Coronary artery (tissue), 2 donors: ENCODE results near the gene RETREG2.

ENCODE experiments used
- DNase-seq: peaks from one replicate; pipeline ENCODE4 v3.0.0-alpha.2; 2017; ENCODE audit warnings: low spot score
- H3K27ac ChIP-seq, 2 donors: fragments of 200-600 bp; sonication (generic); one replicate each; pipeline ENCODE4 v1.5.1; 2016 to 2019
- H3K4me3 ChIP-seq: fragments of 200-600 bp; sonication (generic); 2 replicates; pipeline ENCODE4 v1.5.1; 2016; ENCODE audit warnings: mild to moderate bottlenecking, moderate library complexity
- TF ChIP-seq, protein P1 (sequence below): fragments of 200-600 bp; sonication (generic); IDR thresholded peaks from one replicate; pipeline ENCODE4 v1.5.1; 2019; ENCODE audit warnings: antibody characterized with exemption

Gene RETREG2

DNA sequence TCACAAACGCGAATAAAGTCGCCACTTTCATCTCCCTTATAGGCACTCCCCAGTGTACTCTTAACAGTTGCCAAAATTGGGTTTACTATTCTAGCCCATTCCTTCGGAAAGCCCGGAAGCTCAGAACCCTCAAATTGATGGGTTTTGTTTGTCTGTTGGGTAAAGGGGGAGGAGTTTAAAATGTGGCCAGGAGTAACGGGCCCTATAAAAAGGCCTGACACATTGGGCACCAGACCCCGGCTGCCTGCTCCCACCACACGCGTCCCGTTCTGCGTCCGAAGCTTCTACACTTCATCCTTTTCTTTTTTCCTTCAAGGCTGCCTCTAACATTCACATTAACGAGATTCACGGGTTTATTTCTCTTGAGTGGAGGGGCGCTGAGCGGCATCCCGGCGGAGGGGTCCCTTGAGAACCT, 18.3 kb upstream of the RETREG2 start:
- no peak for DNase-seq
- Histone ChIP-seq H3K27ac (peak overlapping the region; percentile 76 to 98), H3K4me3 (peak overlapping the region; percentile 91)
- TF ChIP-seq, protein P1, sequence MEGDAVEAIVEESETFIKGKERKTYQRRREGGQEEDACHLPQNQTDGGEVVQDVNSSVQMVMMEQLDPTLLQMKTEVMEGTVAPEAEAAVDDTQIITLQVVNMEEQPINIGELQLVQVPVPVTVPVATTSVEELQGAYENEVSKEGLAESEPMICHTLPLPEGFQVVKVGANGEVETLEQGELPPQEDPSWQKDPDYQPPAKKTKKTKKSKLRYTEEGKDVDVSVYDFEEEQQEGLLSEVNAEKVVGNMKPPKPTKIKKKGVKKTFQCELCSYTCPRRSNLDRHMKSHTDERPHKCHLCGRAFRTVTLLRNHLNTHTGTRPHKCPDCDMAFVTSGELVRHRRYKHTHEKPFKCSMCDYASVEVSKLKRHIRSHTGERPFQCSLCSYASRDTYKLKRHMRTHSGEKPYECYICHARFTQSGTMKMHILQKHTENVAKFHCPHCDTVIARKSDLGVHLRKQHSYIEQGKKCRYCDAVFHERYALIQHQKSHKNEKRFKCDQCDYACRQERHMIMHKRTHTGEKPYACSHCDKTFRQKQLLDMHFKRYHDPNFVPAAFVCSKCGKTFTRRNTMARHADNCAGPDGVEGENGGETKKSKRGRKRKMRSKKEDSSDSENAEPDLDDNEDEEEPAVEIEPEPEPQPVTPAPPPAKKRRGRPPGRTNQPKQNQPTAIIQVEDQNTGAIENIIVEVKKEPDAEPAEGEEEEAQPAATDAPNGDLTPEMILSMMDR: no peak

DNA sequence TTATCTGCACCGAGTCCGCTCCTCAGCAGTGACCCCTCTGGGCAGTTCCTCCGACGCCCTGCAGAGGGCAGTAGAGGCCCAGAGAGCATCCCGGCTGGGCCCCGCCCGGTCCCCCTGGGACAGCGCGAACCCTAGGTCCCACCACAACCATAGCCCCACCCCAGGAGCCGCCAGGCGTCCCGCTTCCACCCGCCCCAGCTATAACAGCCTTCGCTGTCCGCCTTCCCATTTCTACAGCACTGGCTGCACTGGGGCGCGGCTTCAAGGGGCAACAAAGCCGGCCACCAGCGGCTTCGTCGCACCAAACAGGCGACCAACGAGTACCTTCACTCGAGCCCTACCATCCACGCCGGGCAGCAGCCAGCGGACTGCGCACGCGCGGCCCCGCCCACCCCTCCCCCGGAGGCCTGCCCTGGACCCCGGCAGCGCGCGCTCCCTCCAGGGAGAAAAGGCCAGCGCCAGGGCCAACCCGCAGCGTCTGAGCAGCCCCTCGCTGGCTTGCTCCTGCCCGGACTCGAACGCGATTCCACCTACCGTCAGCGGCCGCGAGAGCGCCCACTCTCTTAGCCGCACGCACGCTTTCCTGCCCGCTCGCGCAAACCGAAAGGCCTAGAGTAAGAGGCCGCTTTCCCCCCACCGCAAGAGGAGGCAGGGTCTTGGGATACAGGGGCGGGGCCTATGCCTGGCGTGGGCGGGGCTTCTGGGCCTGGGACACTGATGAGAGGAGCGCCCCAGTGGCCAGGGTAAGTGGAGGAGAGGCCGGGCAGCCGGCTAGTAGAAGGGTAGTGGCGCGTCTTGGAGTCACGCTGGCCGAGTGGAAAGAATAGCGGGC, 17.7 kb upstream of the RETREG2 start, which contains the start of gene NHEJ1:
Gene NHEJ1 (minus strand): TSS at position 630 of the 832 bp plus-strand sequence. CDS start 2,453 bp downstream, outside the sequence.
- TF ChIP-seq, protein P1: peak; percentile 99
- DNase-seq: peak; percentile 97
- H3K27ac ChIP-seq: peak within 1 kb of the TSS; percentile 76 to 98

DNA sequence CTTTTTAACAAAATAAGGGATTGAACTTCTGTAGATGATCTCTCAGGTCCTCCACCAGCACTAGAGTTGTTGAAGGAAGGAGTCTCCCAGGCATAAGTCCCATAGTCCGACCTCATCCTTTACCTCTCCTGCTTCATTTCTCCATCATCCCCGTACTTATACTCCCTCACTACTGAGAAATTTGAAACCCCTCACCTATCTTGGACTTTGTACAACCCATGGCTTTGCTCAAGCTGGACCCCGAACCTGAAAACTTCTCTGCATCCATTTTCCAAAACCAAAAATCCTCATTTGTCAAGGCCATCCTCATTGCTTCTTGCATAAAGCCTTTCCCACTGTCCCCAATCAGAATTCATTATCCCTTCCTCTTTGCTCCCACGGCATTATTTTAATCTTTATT, 17.0 kb upstream of the RETREG2 start:
- peak overlapping the region; percentile 91 for H3K4me3 ChIP-seq
- no peak for DNase-seq
- TF ChIP-seq, protein P1: no peak

More for the DNA sequence above, 17.7 kb upstream of the RETREG2 start, which contains the start of gene NHEJ1:
- peak within 1 kb of the TSS; percentile 91 for H3K4me3 ChIP-seq

DNA sequence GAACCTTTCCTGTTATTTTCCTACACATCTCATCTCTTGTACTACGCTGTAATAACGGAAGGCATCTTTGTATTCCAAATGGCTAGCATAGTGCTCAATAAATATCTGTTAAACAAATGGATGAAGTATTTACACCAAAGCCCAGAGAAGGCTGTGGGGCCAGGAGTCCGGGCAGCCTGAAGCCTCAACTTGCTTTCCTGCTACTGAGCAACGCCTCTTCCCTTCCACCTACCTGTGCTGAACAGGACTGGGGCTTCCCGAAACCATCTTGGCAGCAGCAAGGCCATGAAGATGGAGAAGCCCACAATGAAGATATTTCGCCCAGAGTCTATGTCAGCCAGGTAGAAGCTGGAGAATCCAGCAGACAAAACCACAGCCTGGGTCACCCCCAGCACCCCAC, 14.9 kb upstream of the RETREG2 start:
- TF ChIP-seq, protein P1: no peak
- DNase-seq: no peak
- Histone ChIP-seq H3K4me3 (no peak overlapping the region), H3K27ac (no peak overlapping the region)

More for the DNA sequence above, 17.0 kb upstream of the RETREG2 start:
- H3K27ac ChIP-seq: peak overlapping the region; percentile 76 to 98

DNA sequence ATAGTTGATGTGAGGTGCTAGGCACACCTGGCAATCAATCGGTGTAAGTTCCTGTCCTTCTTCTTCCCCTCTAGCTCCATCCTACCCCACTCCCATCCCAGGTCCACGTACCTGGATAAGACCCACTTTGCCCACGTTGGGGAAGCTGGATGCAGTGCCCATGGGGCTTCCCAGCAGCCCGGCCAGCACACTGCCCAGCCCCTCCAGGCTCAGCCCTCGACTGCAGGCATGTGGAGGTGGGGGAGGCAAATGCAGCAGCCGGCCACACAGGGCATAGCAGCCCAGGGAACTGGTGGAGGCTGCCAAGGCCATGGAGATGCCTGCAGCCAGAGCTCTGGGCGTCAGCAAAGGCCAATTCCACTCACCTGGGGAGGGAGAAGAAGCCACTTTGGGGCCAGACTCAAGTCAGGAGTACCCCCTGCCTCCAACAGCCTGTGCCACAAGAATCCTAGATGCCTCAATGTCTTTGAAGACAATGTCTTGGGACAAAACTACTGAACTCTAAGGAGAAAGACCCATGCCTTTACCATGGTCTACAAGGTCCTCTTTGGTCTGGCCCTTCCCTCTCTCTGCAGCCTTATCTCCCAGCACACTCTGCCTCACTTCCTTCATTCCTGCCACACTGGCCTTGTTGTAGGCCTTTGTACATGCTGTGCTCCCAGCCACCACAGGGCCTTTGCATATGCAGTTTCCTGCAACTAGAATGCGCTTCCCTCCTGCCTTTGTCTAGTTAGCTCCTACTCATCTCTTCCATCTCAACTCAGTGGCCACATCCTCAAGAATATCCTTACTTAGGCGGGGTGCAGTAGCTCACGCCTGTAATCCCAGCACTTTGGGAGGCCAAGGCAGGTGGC, 12.8 kb upstream of the RETREG2 start:
- DNase-seq: no peak
- no peak overlapping the region for H3K27ac ChIP-seq

DNA sequence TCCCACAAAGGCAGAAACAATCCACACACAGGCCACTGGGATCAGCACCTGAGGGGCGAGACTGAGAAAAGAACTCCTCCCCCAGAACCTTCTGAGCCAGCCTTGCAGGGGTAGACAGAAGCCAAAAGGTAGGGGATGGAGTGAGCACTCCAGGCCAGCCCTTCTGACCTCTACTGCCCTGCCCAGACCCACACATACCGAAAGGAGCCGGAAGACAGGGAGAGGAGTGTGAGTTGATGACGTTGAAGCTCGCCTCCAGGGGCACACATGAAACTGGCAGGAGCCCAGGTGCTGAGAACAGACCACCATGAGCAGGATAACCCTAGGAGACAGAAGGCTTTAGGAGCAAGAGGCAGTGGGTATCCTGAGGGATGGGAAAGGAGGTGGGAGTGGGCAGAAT, 10.1 kb upstream of the RETREG2 start:
- DNase-seq: no peak
- H3K4me3 ChIP-seq: no peak overlapping the region
- TF ChIP-seq, protein P1: no peak
- H3K27ac ChIP-seq: no peak overlapping the region

More for the DNA sequence above, 12.8 kb upstream of the RETREG2 start:
- no peak overlapping the region for H3K4me3 ChIP-seq
- TF ChIP-seq, protein P1: no peak
